H1 (cell line): Measurements from ENCODE around the gene ZNF516.

Experiments used
- CREB1 ChIP-seq: IDR thresholded peaks from 2 replicates; pipeline ENCODE4 v1.6.1; 2012; ENCODE audit warnings: inconsistent platforms
- CTCF ChIP-seq, 3 experiments: IDR thresholded peaks; 1 replicate in 2 of 3; 2 replicates in 1 of 3; pipeline versions ENCODE4 v1.5.1 to v1.6.1; 2011; ENCODE audit warnings: low read length in 3 of 3, mild to moderate bottlenecking in 3 of 3, inconsistent platforms in 2 of 3, low read depth in 1 of 3, moderate library complexity in 1 of 3; ENCODE audit not compliant: insufficient read depth in 1 of 3; ENCODE audit errors: control extremely low read depth in 1 of 3
- POLR2A ChIP-seq, 2 experiments: IDR thresholded peaks; 1 replicate in 1 of 2; 2 replicates in 1 of 2; pipeline ENCODE4 v1.6.1; 2011; ENCODE audit warnings: low read depth in 2 of 2, low read length in 2 of 2, mild to moderate bottlenecking in 2 of 2; ENCODE audit errors: control extremely low read depth in 1 of 2
- TCF12 ChIP-seq: IDR thresholded peaks from 2 replicates; pipeline ENCODE4 v1.6.1; 2011; ENCODE audit warnings: low read depth, mild to moderate bottlenecking, low read length

- no peak for TF ChIP-seq POLR2A (IDR thresholded peaks at IDR 0.05; ENCODE audit: control extremely low read depth in 1 of 2, low read depth in 2 of 2, low read length in 2 of 2)
- TF ChIP-seq CTCF (IDR thresholded peaks at IDR 0.05; ENCODE audit: control extremely low read depth in 1 of 3, insufficient read depth in 1 of 3, low read depth in 1 of 3, low read length in 3 of 3) = no peak
- TF ChIP-seq TCF12 = no peak
- TF ChIP-seq CREB1 = no peak
Measured at GRCh38 chr18:76452357-76452756, 42.7 kb downstream of the ZNF516 start.
